Loucy (cell line): ENCODE measurements around the gene RUNDC3A.

Experiments
- CTCF ChIP-seq: fragments of 200-600 bp; sonication (generic); conservative IDR thresholded peaks from 2 replicates; pipeline ENCODE4 v1.5.1; 2014; ENCODE audit warnings: mild to moderate bottlenecking, antibody characterized with exemption, low read length
- EZH2phosphoT487 ChIP-seq: fragments of 200-600 bp; IDR thresholded peaks from 2 replicates; pipeline ENCODE4 v1.6.1; 2018; ENCODE audit warnings: antibody characterized with exemption, mild to moderate bottlenecking, moderate library complexity, borderline replicate concordance

GRCh38 chr17:44344939-44345453 lies 36.6 kb downstream of the RUNDC3A start, which contains the start of gene GRN:
- TF ChIP-seq CTCF, result no peak
- no peak for TF ChIP-seq EZH2phosphoT487
